GM23248 (cell line): ENCODE measurements around the gene TRAF2.

Experiments used
- EZH2 ChIP-seq: fragments of 200-600 bp; sonication (generic); IDR thresholded peaks from 2 replicates; pipeline ENCODE4 v1.6.1; 2018; ENCODE audit warnings: antibody characterized with exemption, mild to moderate bottlenecking; ENCODE audit not compliant: insufficient read depth, poor library complexity, severe bottlenecking
- EZH2phosphoT487 ChIP-seq: fragments of 200-600 bp; sonication (generic); IDR thresholded peaks from 2 replicates; pipeline ENCODE4 v1.6.1; 2018; ENCODE audit warnings: antibody characterized with exemption, moderate library complexity, mild to moderate bottlenecking, low read depth; ENCODE audit not compliant: insufficient read depth

DNA sequence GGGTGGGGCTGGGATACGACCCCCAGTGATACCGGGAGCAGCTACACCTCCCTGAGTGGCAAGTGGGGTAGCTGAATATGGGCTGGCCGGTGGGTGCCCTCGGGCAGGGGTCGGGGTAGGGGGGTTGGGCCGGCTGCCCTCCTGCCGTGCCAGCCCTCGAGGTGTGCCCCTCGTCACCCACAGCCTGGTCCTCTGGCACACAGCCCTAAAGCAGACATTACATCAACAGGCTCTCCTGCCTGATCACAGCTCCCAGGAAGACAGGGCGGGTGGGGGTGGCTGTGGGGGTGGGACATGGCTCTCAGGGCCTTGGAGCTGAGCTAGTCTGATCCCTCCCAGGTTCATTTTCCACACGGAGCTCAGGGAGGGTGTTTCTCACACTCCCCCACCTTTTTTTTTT, 35.0 kb downstream of the TRAF2 start:
- no peak for TF ChIP-seq EZH2phosphoT487
- no peak for TF ChIP-seq EZH2
